Kidney (tissue), 14 donors: ENCODE results near the gene RGS6. TPM values are rescaled to one million over a fixed set of nuclear protein-coding genes. Genes with fewer than 3 reads are reported as not detected.

Experiments used
- DNase-seq, 5 donors: peaks; one replicate each; pipeline ENCODE4 v3.0.0-alpha.2; 2013 to 2020
- FAIRE-seq: peaks from 2 replicates; lab custom pipeline; 2012; peaks lifted over from hg19 to GRCh38; lab: Jason Lieb, UNC
- H3K27ac ChIP-seq, 2 donors: one replicate each; pipeline ENCODE4 v1.7.0; 2013; ENCODE audit warnings: low read depth in 2 of 2, low read length in 2 of 2, inconsistent platforms in 1 of 2
- H3K27me3 ChIP-seq: one replicate; pipeline ENCODE4 v1.7.1; 2013; ENCODE audit warnings: low read length, inconsistent platforms; ENCODE audit not compliant: control insufficient read depth, insufficient read depth
- H3K36me3 ChIP-seq, 3 donors: one replicate each; pipeline versions ENCODE4 v1.7.0 to v1.7.1; 2013; ENCODE audit warnings: low read length in 3 of 3, control low read depth in 1 of 3, inconsistent platforms in 1 of 3; ENCODE audit not compliant: insufficient read depth in 3 of 3, control insufficient read depth in 2 of 3
- H3K4me1 ChIP-seq, 3 donors: one replicate each; pipeline versions ENCODE4 v1.7.0 to v1.7.1; 2013; ENCODE audit warnings: low read length in 3 of 3, inconsistent platforms in 1 of 3, low read depth in 1 of 3; ENCODE audit not compliant: control insufficient read depth in 2 of 3, insufficient read depth in 2 of 3
- H3K4me3 ChIP-seq, 3 donors: one replicate each; pipeline versions ENCODE4 v1.7.0 to v1.8.1; 2013; ENCODE audit warnings: low read length in 3 of 3, control low read depth in 1 of 3, inconsistent platforms in 1 of 3
- H3K9ac ChIP-seq, 3 donors: one replicate each; pipeline versions ENCODE4 v1.7.0 to v1.7.1; 2013; ENCODE audit warnings: low read length in 3 of 3, control low read depth in 1 of 3, inconsistent platforms in 1 of 3
- H3K9me3 ChIP-seq, 3 donors: one replicate each; pipeline versions ENCODE4 v1.7.0 to v1.7.1; 2013; ENCODE audit warnings: low read length in 3 of 3, control low read depth in 1 of 3, inconsistent platforms in 1 of 3; ENCODE audit not compliant: control insufficient read depth in 2 of 3, insufficient read depth in 1 of 3
- intact Hi-C: fragments of 100-400 bp; cut with DNase I; formaldehyde crosslinking; loops from one replicate; pipeline ENCODE4 v1.11.1; 2022
- polyA plus RNA-seq: library from polyadenylated mRNA; stranded (reverse); fragments of 350-450 nt; fragmentation: Illumina TruSeq; extraction: RNeasy Lipid Tissue Mini Kit (QIAGEN cat#74804); gene quantifications from one replicate; pipeline ENCODE4 v1.2.3, GENCODE V29; 2014; ENCODE audit warnings: low read depth, low replicate concordance; ENCODE audit not compliant: insufficient read depth
- total RNA-seq: library from RNA; stranded (reverse); fragmentation: NEBNext Ultra II Directional; extraction: Animal tissue kit (Norgen Biotek cat#: 25700); gene quantifications from one replicate; pipeline ENCODE4 v1.2.1, GENCODE V29; 2021
- TF ChIP-seq, protein P1 (sequence below): IDR thresholded peaks from 3 replicates; pipeline ENCODE4 v1.5.1; 2012; ENCODE audit warnings: mild to moderate bottlenecking, moderate library complexity, borderline replicate concordance; ENCODE audit not compliant: insufficient read depth; ENCODE audit errors: extremely low read depth
- donor health status: control.
- donor health status: control.
- donor health status: control.
- donor health status: control.
- donor health status: control.
- donor health status: DM: yes; HTN: yes; CAD: no.
- donor health status: Normal renal cell carcinoma (clear cell type).

RGS6 gene
- total and polyA plus RNA-seq, 2 donors from 2014 or later: 1.1 to 1.4 TPM

- no peaks in the 10 kb centered on the region for H3K4me1 ChIP-seq
- H3K9me3 ChIP-seq: no peaks in the 10 kb centered on the region
- DNase-seq (no peak), FAIRE-seq (no peak)
- H3K4me3 ChIP-seq: no peak overlapping the region
- no peak overlapping the region for H3K27ac ChIP-seq
- no peaks in the 10 kb centered on the region for H3K36me3 ChIP-seq
- intact Hi-C loops: no loop called here
- no peak overlapping the region for H3K9ac ChIP-seq
- TF ChIP-seq, protein P1, sequence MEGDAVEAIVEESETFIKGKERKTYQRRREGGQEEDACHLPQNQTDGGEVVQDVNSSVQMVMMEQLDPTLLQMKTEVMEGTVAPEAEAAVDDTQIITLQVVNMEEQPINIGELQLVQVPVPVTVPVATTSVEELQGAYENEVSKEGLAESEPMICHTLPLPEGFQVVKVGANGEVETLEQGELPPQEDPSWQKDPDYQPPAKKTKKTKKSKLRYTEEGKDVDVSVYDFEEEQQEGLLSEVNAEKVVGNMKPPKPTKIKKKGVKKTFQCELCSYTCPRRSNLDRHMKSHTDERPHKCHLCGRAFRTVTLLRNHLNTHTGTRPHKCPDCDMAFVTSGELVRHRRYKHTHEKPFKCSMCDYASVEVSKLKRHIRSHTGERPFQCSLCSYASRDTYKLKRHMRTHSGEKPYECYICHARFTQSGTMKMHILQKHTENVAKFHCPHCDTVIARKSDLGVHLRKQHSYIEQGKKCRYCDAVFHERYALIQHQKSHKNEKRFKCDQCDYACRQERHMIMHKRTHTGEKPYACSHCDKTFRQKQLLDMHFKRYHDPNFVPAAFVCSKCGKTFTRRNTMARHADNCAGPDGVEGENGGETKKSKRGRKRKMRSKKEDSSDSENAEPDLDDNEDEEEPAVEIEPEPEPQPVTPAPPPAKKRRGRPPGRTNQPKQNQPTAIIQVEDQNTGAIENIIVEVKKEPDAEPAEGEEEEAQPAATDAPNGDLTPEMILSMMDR: no peak
- H3K27me3 ChIP-seq: no peaks in the 10 kb centered on the region
Observed at GRCh38 chr14:72589652-72590051, 657.4 kb downstream of the RGS6 start.

- no peak overlapping the region for H3K27ac ChIP-seq
- TF ChIP-seq, protein P1: no peak
- no peaks in the 10 kb centered on the region for H3K27me3 ChIP-seq
- no peak overlapping the region for H3K9ac ChIP-seq
- no peaks in the 10 kb centered on the region for H3K36me3 ChIP-seq
- H3K4me3 ChIP-seq: no peak overlapping the region
- intact Hi-C loops: no loop called here
- no peaks in the 10 kb centered on the region for H3K4me1 ChIP-seq
- no peaks in the 10 kb centered on the region for H3K9me3 ChIP-seq
- FAIRE-seq: no peak
- DNase-seq: no peak
Observed at GRCh38 chr14:72590577-72590976, 658.3 kb downstream of the RGS6 start.

DNA sequence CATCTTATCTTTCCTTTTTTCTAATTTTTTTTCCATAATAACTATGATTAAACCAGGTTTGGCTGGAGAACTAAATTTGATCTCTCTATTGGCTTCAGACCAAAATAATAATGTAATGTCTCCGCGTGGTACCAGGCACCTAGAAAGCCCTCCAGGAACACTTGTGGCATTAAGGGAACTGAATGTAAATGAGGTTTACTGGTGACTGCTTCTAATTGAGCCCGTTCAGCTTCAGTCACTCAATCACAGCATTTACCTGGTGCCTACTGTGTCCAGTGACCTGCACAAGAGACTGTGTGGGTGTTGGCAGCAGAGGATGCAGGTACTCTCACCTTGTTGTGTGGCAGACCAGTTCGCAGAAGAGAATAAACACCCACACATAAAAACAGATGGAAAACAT is 659.2 kb downstream of the RGS6 start:
- no peaks in the 10 kb centered on the region for H3K27me3 ChIP-seq
- no peaks in the 10 kb centered on the region for H3K9me3 ChIP-seq
- no peak overlapping the region for H3K9ac ChIP-seq
- no peaks in the 10 kb centered on the region for H3K36me3 ChIP-seq
- intact Hi-C loops: no loop called here
- TF ChIP-seq, protein P1: no peak
- H3K4me1 ChIP-seq: no peaks in the 10 kb centered on the region
- no peak overlapping the region for H3K27ac ChIP-seq
- DNase-seq (no peak), FAIRE-seq (no peak)
- no peak overlapping the region for H3K4me3 ChIP-seq
